GM19025 (cell line): ENCODE results near the gene ADSS1.

Experiments used
- ATAC-seq: cut with Tn5 transposase; IDR thresholded peaks from one replicate; pipeline ENCODE4 v1.9.1; 2021; ENCODE audit warnings: mild to moderate bottlenecking, low read depth, moderate library complexity; ENCODE audit not compliant: unreplicated experiment

ADSS1 gene

DNA sequence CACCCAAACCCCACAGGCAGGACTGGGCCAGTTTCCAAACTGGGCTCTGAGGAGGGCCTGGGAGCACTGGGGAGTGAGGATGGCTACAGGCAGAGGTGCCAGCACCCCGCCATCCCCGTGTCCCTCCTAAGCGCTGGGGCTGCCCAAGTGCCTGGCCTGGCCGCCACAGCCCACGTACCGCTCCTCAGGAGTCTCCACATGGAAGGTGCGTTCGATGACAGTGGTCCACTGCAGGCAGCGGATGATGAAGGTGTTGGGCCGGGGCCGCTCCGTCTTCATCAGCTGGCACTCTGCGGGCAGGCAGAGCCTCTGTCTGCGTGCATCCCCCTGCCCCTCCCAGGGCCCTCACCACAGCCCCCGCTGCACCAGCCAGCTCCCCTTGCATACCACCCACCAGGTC lies 52.5 kb downstream of the ADSS1 start:
- no peak for ATAC-seq

DNA sequence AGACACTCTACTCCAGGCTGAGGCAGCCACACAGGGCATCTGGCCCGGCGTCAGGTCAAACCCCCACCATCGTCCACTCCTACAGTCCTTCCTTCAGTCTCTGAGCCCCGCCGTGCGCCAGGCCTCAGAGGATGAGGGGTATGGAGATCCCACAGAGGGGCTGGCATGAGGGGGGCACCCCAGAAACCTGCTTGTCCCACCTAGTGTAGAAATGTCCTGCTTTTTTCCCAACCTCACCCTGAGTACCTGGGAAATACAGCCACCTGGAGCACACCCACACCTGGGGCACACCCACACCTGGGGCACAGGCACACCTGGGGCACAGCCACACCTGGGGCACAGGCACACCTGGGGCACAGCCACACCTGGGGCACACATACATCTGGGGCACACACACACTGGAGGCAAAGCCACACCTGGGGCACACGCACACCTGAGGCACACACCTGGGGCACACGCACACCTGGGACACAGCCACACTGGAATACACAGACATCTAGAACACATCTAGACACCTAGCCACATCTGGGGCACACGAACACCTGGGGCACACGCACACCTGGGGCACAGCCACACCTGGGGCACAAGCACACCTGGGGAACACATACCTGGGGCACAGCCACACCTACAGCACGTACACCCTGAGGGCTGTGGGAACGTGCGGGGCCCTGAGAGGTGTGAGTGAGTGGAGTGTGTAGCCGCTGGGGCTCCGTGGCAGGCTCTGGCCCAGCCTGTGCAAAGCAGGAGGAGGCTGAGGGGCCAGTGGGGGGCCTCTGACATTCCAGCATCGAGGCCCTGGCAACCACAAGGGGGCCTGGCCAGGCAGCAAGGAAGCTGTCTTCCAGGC lies 53.2 kb downstream of the ADSS1 start:
- ATAC-seq = no peak

DNA sequence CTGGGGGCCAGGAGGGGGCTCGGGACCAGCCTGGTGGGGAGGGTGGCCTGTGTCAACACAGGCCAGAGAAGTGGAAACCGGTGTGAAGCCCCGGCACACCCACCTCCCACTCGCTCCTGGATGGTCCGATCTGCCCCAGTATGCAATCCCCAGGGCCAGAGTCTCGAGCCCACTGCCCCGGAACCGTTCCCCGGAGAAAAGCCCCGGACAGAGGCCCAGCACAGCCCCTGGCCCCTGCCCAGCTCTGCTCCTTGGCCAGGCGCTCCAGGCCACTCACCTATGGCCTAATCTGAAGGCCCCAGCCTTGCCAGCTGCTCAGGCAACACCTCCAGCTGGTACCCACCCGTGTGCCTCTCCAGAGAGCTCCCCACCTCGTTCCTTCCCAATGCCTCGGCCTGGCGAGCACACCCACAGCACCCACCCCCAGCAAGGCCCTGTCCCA lies 53.8 kb downstream of the ADSS1 start:
- no peak for ATAC-seq

DNA sequence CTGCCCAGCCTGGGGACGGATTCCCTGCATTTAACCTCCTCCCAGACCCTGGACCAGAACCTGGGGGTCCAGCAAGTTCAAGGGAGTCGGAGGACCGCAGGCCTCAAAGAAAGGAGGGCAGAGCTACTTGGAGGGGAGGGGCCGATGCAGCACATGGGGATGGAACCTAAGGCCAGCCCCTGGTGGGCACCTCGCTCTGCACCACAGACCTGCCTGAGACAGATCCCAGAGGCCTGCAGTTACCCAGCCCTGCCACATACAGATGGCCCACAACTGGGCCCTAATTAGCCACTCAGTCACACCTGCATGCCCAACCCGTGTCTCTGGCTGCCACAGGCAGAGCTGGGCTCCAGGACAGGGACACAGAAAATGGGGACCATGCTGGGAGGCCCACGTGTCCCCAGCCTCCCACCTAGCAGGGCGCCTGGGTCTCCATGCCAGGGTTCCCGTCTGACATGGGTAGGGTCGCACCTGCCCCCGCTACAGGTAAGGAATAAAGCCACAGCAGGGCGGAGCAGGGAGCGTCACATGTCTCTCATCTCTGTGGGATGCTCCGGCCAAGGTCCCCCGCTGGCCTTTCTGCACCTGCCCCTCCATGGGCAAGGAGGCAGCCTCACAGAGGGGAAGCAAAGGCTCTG lies 54.8 kb downstream of the ADSS1 start:
- ATAC-seq = no peak

DNA sequence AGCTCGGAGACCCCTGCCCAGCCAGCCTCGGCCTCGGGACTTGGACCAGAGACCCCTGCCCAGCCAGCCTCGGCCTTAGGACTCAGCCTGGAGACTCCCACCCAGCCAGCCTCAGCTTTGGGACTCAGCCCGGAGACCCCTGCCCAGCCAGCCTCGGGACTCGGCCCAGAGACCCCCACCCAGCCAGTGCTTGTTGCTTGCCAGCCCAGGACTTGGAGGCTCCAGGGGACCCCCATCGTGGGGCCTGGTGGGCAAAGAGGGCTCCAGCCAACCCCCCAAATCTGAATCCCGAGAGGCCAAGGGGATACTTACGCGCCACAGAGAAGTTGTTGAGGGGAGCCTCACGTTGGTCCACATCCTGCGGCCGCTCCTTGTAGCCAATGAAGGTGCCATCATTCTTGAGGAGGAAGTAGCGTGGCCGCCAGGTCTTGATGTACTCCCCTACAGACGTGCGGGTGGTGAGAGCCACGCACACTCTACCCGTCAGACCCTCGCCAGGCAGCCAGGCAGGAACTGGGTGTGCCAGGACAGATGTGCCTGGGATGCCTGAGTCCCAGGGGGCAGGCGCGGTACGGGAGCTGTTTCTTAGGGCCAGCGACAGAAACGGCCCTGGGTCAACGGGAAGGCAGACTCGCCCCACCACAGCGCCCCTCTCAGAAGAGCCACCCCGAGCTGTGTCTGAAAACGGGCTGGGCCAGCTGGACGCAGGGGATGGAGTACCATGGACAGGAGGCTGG lies 55.9 kb downstream of the ADSS1 start:
- ATAC-seq = no peak

DNA sequence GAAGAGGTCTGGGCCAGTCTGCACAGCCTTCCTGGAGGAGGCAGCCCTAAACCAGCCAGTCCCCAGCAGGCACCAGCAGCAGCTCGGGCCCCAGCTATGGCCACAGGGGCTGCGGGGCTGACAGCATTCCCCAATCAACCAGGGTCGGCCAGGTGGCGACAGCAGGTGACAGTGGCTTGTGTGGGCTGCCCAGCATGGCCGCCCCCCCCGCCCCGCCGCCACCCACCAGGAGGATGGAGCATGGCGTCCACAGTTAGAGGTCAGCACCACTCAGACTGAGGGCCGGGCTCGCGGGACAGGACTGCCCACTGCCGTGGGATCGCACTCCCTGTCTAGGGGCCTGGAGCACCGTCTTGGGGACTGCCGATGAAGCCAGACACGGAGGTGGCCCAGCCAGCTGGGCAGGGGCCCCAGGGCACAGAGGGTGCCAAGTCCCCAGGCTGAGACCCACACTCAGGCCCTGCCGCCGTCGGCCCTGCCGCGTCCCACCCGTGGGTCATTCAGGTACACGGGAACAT lies 56.5 kb downstream of the ADSS1 start:
- ATAC-seq = no peak

DNA sequence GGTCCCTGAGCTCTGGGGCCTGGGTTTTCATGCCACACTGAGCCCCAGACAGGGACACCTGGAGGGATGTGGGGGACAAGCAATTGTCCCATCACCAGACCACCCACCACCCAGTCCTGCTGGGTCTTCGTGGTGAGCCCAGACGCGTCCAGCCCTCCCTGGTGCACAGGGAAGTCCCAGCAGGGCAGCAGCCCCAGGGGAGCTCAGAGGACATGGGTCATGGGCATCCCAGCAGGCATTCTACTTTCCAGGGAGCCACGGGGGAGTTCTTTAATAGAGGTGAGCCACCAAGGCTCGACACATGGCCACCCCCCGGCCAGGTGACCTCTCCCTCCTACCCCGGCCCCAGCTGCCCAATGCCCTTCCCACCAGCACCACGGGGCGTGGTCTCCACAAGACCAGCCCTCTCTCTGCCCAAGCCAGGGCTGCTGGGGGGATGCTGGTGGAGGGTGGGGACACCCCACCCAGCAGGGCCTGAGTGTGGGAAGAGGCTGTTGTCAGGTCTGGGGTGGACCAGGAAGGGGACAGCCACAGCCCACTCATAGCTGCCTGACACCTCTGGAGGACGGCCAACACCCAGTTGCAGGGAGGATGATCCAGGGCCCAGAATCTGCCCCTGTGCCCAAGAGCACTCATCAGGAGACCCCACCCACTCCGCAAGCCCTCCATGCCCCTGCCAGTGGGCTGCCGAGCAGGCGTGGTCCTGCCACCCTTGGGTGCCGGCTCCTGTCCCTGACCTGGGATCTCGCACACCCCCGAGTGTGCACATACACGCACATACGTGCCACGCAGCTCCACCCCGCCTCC lies 57.4 kb downstream of the ADSS1 start:
- ATAC-seq = no peak

DNA sequence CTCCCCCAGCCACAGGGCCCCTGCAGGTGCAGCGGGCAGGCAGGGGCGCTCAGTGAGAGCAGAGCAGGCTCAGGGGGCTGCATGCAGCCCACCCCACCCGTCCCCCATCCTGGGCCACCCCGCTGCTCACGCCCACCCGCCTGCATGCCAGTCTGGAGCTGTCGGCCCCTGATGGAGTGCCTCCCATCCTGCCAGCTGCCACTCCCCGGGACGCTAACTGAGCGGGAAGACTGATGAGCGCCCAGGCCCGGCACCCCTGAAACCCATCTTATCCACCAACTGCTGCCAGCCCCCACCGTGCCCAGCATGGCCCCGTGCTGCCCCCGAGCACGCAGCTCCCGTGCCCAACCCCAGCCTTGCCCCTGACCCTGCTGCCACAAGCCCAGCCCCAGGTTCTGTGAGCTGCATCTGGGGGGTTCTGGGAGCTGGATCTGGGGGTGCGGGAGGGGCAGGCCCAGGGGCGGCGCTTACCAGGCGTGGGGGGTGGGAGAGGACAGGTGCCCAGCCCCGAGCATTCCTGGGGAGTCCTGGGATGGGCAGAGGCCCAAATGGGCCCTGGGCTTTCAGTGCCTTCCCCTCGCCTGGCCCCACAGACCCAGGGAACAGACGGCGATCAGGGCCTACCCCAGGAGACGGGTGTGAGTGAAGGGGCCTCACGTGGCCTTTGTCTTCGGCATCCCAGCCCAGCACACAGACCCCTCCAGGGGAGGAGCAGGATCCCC lies 58.2 kb downstream of the ADSS1 start:
- ATAC-seq = no peak

DNA sequence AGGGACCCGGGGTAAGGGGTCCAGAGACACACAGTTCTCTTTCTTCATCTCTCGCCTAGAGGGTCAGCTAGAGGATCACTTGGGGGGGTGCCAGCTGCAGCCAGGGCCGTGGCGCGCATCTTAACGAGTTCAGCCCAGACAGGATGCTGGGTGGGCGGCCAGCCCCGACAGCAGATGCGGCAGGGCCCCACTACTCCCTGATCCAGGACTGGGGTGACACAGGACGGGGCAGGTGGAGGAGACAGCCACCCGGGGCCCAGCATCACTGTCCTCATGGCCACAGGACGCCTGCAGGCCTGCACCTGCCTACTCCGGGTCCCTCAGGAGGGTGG lies 58.7 kb downstream of the ADSS1 start:
- no peak for ATAC-seq

DNA sequence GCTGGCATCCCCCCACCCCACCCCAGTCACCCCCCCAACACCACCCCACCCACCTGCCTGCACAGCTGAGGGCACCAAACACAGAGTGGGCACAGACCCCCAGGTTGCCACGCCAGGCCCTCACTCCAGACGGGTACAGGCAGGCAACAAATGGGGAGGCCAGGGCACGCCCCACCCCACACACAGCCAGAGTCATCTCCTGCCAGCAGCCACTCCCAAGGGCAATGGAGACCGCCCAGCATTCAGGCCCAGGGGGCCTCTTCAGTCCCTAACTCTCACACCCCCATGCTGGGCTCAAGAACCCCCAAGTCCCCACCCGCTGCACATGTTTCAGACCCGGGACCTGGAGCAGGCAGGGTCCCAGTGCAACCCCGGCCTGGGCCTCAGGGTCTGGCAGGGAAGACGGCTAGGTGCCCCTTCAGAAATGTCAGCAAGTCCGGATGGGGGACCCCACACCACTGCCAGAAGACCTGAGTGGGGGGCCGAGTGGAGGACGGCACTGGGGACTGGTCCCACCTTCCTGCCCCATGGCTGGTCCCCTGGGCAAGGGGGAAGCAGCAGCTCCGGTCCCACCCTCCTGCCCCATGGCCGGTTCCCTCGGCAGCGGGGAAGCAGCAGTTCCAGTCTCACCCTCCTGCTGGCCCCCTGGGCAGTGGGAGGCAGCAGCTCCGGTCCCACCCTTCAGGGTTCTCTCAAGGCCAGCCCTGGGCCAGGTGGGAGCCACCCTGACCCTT lies 59.6 kb downstream of the ADSS1 start:
- ATAC-seq = no peak

DNA sequence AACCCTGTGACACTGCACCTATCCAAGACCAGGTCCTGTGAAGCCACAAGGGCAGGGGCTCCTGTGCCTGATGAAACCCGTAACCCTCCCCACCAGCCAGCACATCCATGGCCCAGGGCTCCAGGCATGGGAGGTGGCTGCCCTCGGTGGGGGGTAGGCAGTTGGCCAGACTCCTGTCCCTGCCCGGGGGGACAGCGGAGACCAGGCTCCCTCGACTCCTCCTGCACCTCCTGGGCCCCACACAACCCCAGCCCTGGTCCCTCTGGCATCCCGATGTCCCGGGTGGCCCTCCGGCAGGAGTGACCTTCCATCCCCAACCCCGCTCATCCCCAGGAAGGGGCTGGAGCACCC lies 60.2 kb downstream of the ADSS1 start:
- ATAC-seq = no peak

DNA sequence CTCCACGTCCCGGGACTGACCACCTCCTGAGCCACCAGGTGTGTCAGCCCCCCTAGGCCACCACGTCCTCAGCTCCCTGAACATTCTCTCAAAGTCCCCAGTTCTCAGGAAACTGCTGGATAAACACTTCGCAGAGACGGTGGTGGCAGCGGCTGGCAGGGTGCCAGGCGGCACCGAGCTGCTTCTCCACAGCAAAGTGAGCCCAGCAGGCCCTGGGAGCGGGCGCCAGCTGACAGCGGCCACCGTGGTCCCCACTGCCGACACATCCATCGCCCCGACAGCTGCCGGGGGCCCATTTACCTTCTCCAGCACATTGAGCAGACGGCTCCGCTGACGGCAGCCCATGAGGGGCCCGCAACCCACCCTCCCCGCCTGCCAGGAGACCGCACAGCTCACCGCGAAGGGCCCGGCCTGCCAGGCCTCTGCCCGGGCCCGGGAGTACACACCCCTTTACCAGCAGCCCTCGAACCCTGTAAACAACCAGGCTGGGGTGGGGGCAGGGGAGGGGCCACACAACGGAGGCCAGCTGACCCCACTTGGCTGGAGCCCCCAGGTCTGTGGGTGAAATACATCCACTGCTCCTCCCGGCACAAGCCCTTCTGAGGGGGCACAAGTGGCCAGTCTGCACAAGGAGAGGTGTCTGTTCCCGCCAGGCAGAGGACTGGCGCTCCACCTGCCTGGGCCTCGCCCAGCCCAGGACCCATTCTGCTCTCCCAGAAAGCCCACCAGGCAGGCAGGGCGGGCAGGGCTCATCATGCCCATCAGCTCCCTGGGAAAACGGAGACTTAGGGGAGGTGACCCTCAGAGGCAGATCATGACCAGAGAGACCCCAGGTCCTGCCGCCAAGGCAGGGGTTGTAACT lies 61.0 kb downstream of the ADSS1 start:
- no peak for ATAC-seq

DNA sequence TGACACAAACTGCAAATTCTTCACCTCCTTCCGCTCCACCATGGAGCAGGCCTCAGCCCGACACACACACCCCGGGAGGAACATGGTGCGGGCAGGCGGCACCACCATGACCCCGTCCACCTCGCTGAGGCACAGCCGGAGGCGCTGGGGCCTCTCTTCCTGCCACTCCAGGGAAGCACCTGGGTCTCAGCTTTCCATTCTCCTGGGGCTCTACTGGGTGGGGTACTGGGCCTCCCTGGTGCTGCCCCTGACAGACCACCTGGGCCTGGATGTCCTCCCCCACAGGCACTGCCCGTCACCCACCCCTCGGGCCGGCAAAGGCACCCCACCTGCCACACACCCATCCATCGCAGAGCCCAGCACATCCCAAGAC lies 61.7 kb downstream of the ADSS1 start:
- ATAC-seq = no peak

DNA sequence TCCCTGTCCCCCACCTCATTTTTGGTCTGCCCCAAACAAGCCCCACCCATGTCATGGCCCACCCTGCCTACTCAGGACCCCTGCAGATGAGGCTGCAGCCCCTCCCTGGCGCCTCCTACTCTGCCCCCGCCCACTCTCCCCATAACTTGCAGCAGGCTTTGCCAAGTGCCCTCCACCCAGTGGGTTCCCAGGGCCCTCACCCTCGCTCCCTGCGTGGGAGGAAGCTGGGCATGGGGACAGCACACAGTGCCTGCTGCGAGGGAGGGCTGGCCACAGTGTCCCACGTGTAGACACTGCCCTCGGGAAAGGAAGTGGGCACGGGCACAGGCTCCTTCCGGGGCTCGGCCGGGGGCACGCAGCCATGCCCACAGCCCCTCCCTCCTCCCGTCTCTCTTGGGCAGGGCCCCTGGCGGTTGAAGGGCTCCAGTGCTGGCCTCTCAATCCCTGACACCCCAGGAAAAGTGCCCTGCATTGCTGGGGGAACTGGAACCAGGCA lies 62.1 kb downstream of the ADSS1 start:
- no peak for ATAC-seq

DNA sequence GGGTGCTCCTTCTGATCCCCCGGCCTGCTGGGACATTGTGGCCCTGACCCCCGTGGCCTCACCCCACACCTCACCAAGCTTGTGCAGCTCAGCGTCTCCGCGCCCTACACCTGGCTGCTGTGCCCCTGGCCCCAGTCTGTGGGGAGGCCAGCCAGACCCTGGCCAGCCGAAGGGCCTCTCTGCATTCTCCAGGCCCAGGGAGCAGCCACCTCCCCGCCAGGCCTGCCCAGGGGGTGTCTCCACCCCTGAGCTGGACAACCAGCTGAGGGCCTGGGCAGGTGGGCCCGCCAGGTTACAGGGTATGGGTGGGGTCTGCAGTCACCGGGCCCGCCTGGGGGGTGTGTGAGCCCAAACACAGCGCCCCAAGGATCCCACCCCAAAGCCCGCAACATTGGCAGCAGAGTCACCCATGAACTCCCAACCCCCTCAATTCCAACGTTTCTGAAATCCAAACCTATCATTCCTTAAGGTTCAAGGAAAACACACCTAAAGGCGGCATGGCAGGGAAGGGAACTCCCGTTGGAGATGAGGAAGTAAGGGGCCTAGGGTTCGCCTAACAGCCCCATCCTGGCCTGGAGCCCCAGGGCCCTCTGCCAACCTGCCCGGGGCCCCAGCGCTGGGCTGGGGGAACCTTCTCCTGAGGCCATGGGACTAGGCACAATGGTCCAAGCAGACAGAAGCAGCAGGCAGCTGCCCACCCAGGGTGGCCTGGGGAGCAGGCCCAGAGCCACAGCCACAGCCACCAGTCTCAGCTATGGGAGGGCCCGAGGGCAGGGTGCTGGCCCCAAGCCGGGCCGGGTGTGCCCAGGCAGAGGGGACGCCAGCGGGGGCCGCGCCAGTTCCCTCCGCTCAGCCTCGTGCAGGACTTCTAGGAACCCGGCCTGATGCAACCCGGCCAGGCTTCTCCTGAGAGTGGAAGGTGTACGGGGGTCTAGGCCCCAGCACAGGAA lies 63.0 kb downstream of the ADSS1 start:
- no peak for ATAC-seq

DNA sequence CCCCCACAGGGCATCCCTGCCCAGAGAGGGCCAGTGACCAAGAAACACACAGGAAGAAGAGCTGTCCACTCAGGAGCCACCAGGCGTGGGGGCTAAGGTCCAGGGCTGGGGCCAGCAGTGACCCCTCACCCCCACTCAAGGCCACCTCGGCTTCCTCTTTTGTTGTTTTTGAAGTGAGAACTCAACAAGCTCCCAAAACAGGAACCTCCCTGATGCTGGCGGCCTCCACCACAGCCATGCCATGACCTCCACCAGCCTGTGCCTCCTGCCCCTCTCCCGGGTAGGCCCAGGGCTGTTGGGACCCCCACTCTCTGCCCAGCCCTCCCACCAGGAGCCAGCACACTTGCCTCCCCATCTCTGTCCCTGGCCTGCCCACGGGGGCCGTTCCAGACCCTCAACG lies 63.7 kb downstream of the ADSS1 start:
- ATAC-seq = no peak

DNA sequence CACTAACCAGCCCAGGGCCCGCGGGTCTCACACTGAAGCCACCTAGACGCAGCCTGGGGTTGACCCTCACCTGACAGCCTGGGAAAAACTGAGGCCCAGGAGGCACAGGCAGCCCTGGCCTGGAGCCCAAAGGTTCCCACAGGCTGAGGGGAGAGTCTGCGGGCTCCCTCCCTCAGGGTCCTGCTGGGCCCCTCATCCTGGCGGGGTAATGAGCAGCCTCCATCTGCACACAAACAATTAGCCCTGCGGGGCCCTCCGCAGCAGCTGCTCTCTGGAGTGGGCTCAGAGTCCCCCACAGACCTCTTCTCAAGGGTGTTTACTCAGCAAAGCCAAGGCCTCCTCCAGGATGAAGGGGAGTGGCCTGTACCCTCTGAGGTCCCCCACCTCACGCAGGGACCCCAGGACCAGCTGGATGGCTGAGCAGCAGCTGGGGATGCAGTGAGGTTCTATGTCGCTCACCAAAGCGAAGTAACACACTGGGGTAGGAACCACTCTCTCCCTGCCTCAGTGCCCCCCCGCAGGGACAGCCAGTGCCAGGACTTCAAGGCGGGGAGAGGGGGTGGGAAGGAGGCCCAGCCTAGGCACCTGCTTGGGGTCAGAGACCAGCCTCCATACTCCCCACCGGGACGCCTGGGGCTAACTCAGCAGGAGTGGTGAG lies 64.3 kb downstream of the ADSS1 start:
- ATAC-seq = no peak
